ENCODE data around the gene TRAF3IP1. TPM values are rescaled to one million over a fixed set of nuclear protein-coding genes. Genes with fewer than 3 reads are reported as not detected.
A peak's percentile ranks its signal among the peaks of the same experiment; 100 is the strongest.
"Not testable (repeated sequence)": the region's sequence is repeated elsewhere in the genome, so short reads cannot be mapped to it uniquely, and the experiment has no call there.

TRAF3IP1 gene
- total RNA-seq, 4 donors from 2014 or later: 11.0 to 27.2 (median 13.4) TPM

DNA sequence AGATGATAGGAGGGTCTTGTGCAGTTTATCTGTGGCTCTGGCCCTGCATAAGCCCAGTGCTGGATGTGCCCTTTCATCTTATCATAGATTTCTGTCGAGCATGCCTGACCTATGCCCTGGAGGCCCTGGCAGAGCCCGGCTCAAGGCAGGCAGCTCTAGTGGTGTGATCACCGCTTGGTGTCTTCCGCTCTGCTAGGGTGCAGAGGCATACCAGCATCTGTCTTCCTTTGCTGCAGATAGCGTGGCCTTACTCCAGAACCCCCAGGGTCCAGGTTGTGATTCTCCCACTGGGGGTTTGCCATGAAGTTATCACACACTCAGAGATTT is 13.7 kb upstream of the TRAF3IP1 start:
- peak overlapping the region in 1 of 4 donors; percentile 52 for H3K27ac ChIP-seq
- no peaks in the 10 kb centered on the region for H3K27me3 ChIP-seq
- H3K36me3 ChIP-seq: no peaks in the 10 kb centered on the region
- peaks cover 0 to 7% (median 0%) of the 10 kb centered on the region in 4 donors for H3K4me1 ChIP-seq
- no peaks in the 10 kb centered on the region for H3K9me3 ChIP-seq
- TF ChIP-seq, protein P1, sequence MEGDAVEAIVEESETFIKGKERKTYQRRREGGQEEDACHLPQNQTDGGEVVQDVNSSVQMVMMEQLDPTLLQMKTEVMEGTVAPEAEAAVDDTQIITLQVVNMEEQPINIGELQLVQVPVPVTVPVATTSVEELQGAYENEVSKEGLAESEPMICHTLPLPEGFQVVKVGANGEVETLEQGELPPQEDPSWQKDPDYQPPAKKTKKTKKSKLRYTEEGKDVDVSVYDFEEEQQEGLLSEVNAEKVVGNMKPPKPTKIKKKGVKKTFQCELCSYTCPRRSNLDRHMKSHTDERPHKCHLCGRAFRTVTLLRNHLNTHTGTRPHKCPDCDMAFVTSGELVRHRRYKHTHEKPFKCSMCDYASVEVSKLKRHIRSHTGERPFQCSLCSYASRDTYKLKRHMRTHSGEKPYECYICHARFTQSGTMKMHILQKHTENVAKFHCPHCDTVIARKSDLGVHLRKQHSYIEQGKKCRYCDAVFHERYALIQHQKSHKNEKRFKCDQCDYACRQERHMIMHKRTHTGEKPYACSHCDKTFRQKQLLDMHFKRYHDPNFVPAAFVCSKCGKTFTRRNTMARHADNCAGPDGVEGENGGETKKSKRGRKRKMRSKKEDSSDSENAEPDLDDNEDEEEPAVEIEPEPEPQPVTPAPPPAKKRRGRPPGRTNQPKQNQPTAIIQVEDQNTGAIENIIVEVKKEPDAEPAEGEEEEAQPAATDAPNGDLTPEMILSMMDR (IDR thresholded peaks at IDR 0.05): no peak
- TF ChIP-seq POLR2A (IDR thresholded peaks at IDR 0.05): no peak
- peak in 1 of 3 donors; percentile 61 for DNase-seq
- H3K4me3 ChIP-seq: no peak overlapping the region

DNA sequence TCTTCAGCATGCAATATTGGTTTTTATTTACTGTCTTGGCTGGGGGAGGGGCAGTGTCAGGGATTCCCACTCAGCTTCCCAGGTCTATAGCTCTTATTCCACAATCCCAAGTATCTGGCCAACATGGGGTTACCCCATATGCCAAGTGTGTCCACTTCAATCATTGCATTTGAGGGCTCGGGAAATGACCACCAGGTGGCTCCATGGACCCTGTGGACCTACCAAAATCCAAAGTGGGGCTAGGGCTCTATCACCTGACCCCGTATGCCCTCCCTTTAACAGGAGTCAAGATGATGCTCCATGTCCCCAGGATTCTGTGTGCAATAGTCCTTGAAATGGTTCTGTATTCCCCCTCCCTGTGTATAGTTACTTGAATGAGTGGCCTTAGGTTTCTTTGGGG is 12.1 kb upstream of the TRAF3IP1 start:
- Histone ChIP-seq H3K4me3 (no peak overlapping the region), H3K27me3 (no peaks in the 10 kb centered on the region), H3K9me3 (no peaks in the 10 kb centered on the region), H3K4me1 (peaks cover 0 to 7% (median 0%) of the 10 kb centered on the region in 4 donors), H3K27ac (no peak overlapping the region), H3K36me3 (no peaks in the 10 kb centered on the region)
- peak in 1 of 3 donors; percentile 12 for DNase-seq
- TF ChIP-seq POLR2A (IDR thresholded peaks at IDR 0.05): no peak
- TF ChIP-seq, protein P1 (IDR thresholded peaks at IDR 0.05): no peak

- H3K27ac ChIP-seq, H3K9me3 ChIP-seq: not testable (repeated sequence)
Observed at GRCh38 chr2:238310721-238311120, 9.6 kb upstream of the TRAF3IP1 start.

DNA sequence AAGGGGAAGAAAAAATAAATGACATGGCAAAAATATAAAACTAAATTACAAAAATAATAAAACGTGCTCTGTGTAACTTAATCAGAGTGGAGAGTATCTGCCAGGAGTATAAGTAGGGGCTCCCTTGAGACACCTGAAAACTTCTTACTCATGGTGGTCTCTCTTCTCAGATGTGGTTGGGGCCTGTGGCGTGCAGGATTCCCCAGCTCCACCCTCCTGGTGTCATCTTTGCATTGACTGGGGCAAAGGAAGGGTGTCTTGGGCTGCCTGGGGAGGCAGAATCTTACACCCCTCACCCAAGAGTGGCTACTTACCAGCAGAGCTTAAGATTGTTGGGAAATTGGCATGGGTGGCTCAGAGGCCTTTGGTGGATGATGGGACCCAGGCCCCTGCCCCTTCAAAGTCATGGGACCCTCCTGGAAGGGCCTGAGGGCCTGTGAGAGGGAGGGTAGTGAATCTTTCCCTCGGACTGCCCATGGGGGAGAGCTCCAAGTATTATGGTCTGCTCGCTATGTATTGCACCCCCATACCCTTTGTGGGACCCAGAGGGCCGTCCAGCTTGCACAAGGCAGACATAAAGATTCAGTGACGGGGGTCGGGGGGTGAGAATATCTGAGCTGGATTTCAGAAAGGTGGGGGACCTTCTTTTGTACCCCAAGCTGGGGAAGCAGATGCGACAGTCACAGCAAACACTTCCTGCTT is 6.9 kb upstream of the TRAF3IP1 start:
- H3K36me3 ChIP-seq: no peaks in the 10 kb centered on the region
- H3K9me3 ChIP-seq: no peaks in the 10 kb centered on the region
- TF ChIP-seq POLR2A (IDR thresholded peaks at IDR 0.05): no peak
- TF ChIP-seq, protein P1 (IDR thresholded peaks at IDR 0.05): no peak
- H3K27me3 ChIP-seq: no peaks in the 10 kb centered on the region
- no peak for DNase-seq
- no peak overlapping the region for H3K4me3 ChIP-seq
- no peaks in the 10 kb centered on the region for H3K4me1 ChIP-seq
- no peak overlapping the region for H3K27ac ChIP-seq

More at GRCh38 chr2:238310721-238311120, 9.6 kb upstream of the TRAF3IP1 start:
- peak in 1 of 3 donors; percentile 4 for DNase-seq
- H3K27me3 ChIP-seq, H3K36me3 ChIP-seq, H3K4me3 ChIP-seq, H3K4me1 ChIP-seq: not testable (repeated sequence)

DNA sequence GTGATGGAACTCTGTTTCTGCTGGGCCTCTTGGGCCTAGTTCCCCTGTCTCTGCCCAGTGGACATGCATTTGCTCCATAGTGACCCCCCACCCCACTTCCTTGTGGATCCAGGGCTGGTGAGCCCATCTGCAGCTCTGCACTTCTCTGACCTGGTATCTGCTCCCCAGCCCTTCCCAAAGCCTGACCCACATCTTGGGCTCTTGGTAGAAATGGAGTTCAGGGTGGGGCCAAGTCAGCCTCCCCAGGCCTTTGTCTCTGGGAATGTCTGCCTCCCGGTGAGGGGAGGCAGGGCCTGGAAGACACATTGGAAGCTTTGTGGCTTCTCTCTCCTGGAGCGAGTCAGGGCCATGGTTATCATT is 6.3 kb upstream of the TRAF3IP1 start:
- Histone ChIP-seq H3K27ac (no peak overlapping the region), H3K9me3 (no peaks in the 10 kb centered on the region), H3K36me3 (no peaks in the 10 kb centered on the region), H3K4me3 (no peak overlapping the region), H3K27me3 (no peaks in the 10 kb centered on the region), H3K4me1 (no peaks in the 10 kb centered on the region)
- TF ChIP-seq, protein P1 (IDR thresholded peaks at IDR 0.05): no peak
- TF ChIP-seq POLR2A (IDR thresholded peaks at IDR 0.05): no peak
- peak in 1 of 3 donors; percentile 41 for DNase-seq

- H3K27ac ChIP-seq: no peak overlapping the region
- no peak for TF ChIP-seq POLR2A (IDR thresholded peaks at IDR 0.05)
- TF ChIP-seq, protein P1 (IDR thresholded peaks at IDR 0.05): no peak
- no peak overlapping the region for H3K4me3 ChIP-seq
- peak in 1 of 3 donors; percentile 15 for DNase-seq
- H3K36me3 ChIP-seq: no peaks in the 10 kb centered on the region
- H3K9me3 ChIP-seq: no peaks in the 10 kb centered on the region
- peaks cover 0 to 3% (median 0%) of the 10 kb centered on the region in 4 donors for H3K4me1 ChIP-seq
- H3K27me3 ChIP-seq: no peaks in the 10 kb centered on the region
Observed at GRCh38 chr2:238314576-238314975, 5.7 kb upstream of the TRAF3IP1 start.
